Breast epithelium (tissue), 4 donors: ENCODE measurements around the gene PTGES2. TPM values are rescaled to one million over a fixed set of nuclear protein-coding genes. Genes with fewer than 3 reads are reported as not detected.

Experiments used
- DNase-seq, 2 donors: peaks; one replicate each; pipeline ENCODE4 v3.0.0-alpha.2; 2019; ENCODE audit warnings: low spot score in 2 of 2
- H3K27ac ChIP-seq, 2 donors: fragments of 200-600 bp; sonication (generic) in 1 of 2; one replicate each; pipeline ENCODE4 v1.5.1; 2016 to 2019; ENCODE audit warnings: mild to moderate bottlenecking in 1 of 2
- H3K27me3 ChIP-seq, 2 donors: fragments of 200-600 bp; sonication (generic) in 1 of 2; one replicate each; pipeline versions ENCODE4 v1.5.1 to v1.6.0; 2017 to 2019; ENCODE audit warnings: control low read depth in 1 of 2, mild to moderate bottlenecking in 1 of 2
- H3K36me3 ChIP-seq: fragments of 200-600 bp; one replicate; pipeline ENCODE4 v1.5.1; 2019
- H3K4me1 ChIP-seq, 2 donors: fragments of 200-600 bp; sonication (generic); one replicate each; pipeline ENCODE4 v1.5.1; 2016 to 2019; ENCODE audit warnings: control low read depth in 1 of 2
- H3K4me3 ChIP-seq, 3 donors: fragments of 200-600 bp; sonication (generic); 1 replicate in 2 of 3; 2 replicates in 1 of 3; pipeline ENCODE4 v1.5.1; 2016 to 2019; ENCODE audit warnings: mild to moderate bottlenecking in 3 of 3, moderate library complexity in 2 of 3
- H3K9me3 ChIP-seq, 2 donors: fragments of 200-600 bp; sonication (generic) in 1 of 2; one replicate each; pipeline ENCODE4 v1.5.1; 2016 to 2019; ENCODE audit warnings: control low read depth in 1 of 2
- POLR2A ChIP-seq: fragments of 450-650 bp; IDR thresholded peaks from one replicate; pipeline ENCODE4 v1.6.1; 2016; ENCODE audit warnings: antibody characterized with exemption, mild to moderate bottlenecking, moderate library complexity
- POLR2AphosphoS5 ChIP-seq, 3 donors: sonication (generic); formaldehyde crosslinking; IDR thresholded peaks; one replicate each; pipeline ENCODE4 v1.6.1; 2017; ENCODE audit warnings: antibody characterized with exemption in 3 of 3
- intact Hi-C: fragments of 100-400 bp; cut with DNase I; formaldehyde crosslinking; loops from one replicate; pipeline ENCODE4 v1.15.1; 2023; ENCODE audit warnings: low total_unique reads
- total RNA-seq, 3 donors: library from RNA; depleted of rRNA; stranded (reverse); fragments of >200 nt; gene quantifications; one replicate each; pipeline ENCODE4 v1.1.0, GENCODE V29; 2016
- TF ChIP-seq, protein P1 (sequence below), 3 donors: fragments of 450-650 bp; IDR thresholded peaks; one replicate each; pipeline ENCODE4 v1.5.1; 2016 to 2017; ENCODE audit warnings: antibody characterized with exemption in 3 of 3, mild to moderate bottlenecking in 3 of 3, moderate library complexity in 3 of 3

Gene PTGES2
- total RNA-seq, 3 donors from 2014 or later = 35.7 to 86.9 (median 55.0) TPM

DNA sequence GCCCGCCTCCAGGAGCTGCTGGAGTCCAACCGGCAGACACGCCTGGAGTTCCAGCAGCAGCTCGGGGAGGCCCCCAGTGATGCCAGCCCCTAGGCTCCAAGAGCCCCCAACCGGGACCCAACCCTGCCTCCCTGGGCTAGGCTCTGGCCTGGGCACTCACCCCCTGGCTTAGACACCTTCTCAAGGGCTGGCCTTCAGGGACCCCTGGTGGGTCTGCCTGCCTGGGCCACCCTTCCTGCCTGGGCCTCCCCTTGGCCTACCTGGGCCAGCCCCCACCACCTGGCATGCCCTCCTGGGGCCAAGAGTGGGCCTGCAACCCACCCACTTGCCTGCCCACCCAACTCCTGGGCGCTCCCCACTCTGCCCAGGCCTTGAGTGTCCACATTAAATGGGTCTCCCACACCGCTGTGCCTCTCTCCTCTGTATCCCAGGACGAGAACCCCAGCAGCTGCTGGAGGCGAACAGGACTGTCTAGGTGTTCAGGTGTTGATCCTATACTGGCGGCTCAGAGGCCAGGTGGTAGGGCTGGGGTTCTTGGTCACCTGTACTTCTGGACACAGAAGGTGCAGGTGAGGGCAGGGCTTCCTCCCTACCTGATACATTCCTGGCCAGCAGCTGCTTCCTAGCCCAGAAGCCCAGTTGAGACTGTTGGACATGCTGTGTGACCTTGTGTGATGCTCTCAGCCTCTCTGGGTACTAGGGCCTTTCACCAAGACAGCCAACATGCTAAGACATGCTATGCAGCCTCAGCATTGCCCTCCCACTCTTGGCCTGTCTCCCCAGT is 36.2 kb upstream of the PTGES2 start:
- intact Hi-C loops = no loop called here
- DNase-seq = no peak
- Histone ChIP-seq H3K27me3 (no peaks in the 10 kb centered on the region), H3K36me3 (peaks cover 4% of the 10 kb centered on the region), H3K9me3 (no peaks in the 10 kb centered on the region), H3K4me3 (no peak overlapping the region), H3K27ac (peak overlapping the region in 1 of 2 donors; percentile 53), H3K4me1 (no peaks in the 10 kb centered on the region)
- TF ChIP-seq, protein P1, sequence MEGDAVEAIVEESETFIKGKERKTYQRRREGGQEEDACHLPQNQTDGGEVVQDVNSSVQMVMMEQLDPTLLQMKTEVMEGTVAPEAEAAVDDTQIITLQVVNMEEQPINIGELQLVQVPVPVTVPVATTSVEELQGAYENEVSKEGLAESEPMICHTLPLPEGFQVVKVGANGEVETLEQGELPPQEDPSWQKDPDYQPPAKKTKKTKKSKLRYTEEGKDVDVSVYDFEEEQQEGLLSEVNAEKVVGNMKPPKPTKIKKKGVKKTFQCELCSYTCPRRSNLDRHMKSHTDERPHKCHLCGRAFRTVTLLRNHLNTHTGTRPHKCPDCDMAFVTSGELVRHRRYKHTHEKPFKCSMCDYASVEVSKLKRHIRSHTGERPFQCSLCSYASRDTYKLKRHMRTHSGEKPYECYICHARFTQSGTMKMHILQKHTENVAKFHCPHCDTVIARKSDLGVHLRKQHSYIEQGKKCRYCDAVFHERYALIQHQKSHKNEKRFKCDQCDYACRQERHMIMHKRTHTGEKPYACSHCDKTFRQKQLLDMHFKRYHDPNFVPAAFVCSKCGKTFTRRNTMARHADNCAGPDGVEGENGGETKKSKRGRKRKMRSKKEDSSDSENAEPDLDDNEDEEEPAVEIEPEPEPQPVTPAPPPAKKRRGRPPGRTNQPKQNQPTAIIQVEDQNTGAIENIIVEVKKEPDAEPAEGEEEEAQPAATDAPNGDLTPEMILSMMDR (IDR thresholded peaks at IDR 0.05) = no peak

DNA sequence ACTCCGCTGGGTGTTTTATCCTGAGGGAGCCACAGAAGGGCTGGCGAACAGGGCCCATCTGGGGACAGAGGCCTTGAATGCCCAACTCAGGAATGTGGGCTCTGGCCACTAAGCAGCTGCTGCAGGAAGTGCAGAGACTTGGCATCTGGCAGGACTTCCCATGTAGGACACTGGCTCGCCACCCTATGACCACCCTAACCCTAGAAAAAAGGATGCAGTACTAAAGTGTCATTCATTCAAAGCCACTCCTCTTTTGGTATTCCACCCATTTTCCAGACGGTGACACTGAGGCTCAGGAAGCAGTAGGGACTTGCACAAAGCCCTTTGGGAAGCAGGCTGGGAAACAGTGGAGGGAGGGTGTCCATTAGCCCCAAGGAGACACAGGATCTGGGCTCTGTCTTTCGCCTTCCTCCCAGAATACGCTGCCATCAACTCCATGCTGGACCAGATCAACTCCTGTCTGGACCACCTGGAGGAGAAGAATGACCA is 35.5 kb upstream of the PTGES2 start:
- DNase-seq = no peak
- intact Hi-C loops = no loop called here
- Histone ChIP-seq H3K27me3 (no peaks in the 10 kb centered on the region), H3K4me1 (no peaks in the 10 kb centered on the region), H3K27ac (no peak overlapping the region), H3K9me3 (no peaks in the 10 kb centered on the region), H3K4me3 (no peak overlapping the region), H3K36me3 (peaks cover 4% of the 10 kb centered on the region)
- TF ChIP-seq, protein P1 (IDR thresholded peaks at IDR 0.05) = no peak
- TF ChIP-seq POLR2AphosphoS5 (IDR thresholded peaks at IDR 0.05) (no peak), POLR2A (no peak)

DNA sequence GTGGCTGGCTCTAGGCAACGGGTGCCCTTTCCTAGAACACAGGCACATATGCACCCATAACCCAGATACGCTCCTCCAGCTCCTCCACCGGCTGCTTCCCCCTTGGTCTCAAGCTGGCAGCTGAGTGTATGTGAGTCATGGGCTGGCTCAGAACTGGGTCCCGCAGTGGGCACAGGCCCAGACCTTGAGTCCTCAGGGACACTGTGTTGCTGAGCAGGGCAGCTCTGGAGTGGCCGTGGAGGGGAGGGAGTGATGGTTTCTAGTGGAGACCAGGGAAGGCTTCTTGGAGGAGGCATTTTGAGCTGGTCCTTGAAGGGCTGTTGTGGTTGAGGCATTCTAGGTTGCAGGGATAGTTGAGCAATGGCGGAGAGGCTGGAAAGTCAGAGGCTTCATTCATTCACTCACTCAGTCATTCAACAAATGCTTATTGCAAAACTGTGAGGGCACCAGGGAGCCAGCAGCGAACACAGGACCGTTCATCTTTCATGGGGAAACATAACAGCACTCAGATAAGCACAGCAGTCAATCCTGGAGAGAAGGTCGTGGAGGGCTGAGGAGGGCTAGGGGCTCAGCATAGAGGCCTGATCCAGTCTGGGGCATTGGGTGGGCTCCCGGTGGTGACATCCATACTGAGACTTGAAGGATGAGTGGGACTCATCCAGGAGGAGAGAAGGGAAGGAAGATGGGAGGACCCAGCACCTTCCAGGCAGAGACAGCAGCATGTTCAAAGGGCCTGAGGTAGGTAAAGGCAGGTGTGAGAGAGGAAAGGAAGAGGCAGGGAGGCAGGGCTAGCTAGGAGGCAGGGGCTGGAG is 34.9 kb upstream of the PTGES2 start:
- no peaks in the 10 kb centered on the region for H3K27me3 ChIP-seq
- no peaks in the 10 kb centered on the region for H3K9me3 ChIP-seq
- H3K4me3 ChIP-seq = no peak overlapping the region
- DNase-seq = no peak
- H3K27ac ChIP-seq = no peak overlapping the region
- intact Hi-C loops = no loop called here
- TF ChIP-seq POLR2A (no peak), POLR2AphosphoS5 (IDR thresholded peaks at IDR 0.05) (no peak)
- TF ChIP-seq, protein P1 (IDR thresholded peaks at IDR 0.05) = no peak
- no peaks in the 10 kb centered on the region for H3K4me1 ChIP-seq
- H3K36me3 ChIP-seq = peaks cover 4% of the 10 kb centered on the region

DNA sequence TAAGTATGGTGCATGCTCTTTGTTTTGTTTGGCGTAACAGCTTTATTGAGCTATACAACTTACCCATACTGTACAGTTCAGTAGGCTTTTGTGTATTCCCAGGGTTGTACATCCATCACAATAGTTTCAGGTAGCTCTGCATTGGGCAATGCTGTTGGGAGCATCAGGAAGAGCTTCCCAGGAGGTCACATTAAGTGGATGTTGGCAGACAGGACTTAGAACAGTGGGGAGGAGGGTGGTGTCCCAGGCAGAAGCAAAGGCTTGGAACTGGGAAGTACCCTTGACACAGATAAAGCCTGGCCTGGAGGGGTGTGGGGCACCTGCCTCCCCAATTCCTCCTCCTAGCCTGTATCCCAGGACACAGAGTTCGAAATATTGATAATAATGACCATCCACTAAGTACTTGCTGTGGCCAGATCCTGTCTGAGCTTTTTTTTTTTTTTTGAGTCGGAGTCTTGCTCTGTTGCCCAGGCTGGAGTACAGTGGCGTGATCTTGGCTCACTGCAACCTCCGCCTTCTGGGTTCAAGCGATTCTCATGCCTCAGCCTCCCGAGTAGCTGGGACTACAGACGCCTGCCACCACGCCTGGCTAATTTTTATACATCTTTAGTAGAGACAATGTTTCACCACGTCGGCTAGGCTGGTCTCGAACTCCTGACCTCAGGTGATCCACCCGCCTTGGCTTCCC is 33.8 kb upstream of the PTGES2 start:
- Histone ChIP-seq H3K4me1 (no peaks in the 10 kb centered on the region), H3K27me3 (no peaks in the 10 kb centered on the region), H3K27ac (no peak overlapping the region), H3K4me3 (peak overlapping the region in 1 of 3 donors; percentile 80), H3K36me3 (peaks cover 1% of the 10 kb centered on the region), H3K9me3 (no peaks in the 10 kb centered on the region)
- DNase-seq = no peak
- TF ChIP-seq, protein P1 (IDR thresholded peaks at IDR 0.05) = no peak
- no peak for TF ChIP-seq POLR2A
- TF ChIP-seq POLR2AphosphoS5 (IDR thresholded peaks at IDR 0.05) = no peak
- intact Hi-C loops = no loop called here
